ENCODE measurements around the gene DLK1.

DLK1 gene

DNA sequence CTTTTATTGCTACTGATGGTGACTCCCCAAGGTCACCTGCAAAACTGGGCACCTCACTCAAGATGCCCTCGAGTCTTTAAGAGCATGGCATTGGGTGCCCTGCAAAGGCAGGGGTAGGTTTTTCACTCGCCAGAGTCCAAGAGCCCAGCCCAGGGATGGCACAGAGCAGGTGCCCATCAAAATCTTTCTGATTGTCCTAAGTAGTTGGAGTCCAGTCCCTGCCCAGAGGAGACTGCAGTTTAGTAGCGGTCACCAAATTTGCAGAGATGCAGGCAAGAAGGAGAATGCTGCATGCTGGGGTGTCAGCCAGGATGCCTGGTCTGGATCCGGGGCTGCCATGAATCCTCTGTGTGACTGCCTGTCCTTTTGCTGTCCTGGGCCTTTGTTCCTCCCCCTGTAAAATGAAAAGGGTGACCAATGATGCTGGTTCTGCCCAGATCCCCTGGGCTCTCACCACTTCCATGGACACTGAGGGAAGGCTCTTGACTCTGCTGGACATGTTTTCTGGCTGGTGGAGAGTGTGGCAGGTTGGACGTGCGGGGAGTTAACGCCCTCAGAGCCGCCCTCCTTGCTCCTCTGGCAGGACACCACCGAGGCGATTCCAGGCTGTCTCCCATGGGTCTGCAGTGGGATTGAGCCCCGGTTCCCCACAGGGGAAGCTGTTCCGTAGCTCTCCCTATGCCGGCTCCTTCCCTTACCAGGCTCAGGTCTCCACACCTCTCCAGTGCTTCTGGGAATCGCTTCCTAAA, 41.3 kb downstream of the DLK1 start:
- Histone ChIP-seq H3K36me3 (ENCODE audit: insufficient read depth, low read length) (no peaks in the 10 kb centered on the region), H3K4me1 (ENCODE audit: insufficient read depth, low read length) (peaks cover 14% of the 10 kb centered on the region), H3K4me3 (ENCODE audit: low read length) (no peak overlapping the region), H3K9me3 (ENCODE audit: low read length) (no peaks in the 10 kb centered on the region), H3K27me3 (ENCODE audit: insufficient read depth, low read length) (no peaks in the 10 kb centered on the region), H2AFZ (ENCODE audit: low read depth, low read length) (no peak overlapping the region)

DNA sequence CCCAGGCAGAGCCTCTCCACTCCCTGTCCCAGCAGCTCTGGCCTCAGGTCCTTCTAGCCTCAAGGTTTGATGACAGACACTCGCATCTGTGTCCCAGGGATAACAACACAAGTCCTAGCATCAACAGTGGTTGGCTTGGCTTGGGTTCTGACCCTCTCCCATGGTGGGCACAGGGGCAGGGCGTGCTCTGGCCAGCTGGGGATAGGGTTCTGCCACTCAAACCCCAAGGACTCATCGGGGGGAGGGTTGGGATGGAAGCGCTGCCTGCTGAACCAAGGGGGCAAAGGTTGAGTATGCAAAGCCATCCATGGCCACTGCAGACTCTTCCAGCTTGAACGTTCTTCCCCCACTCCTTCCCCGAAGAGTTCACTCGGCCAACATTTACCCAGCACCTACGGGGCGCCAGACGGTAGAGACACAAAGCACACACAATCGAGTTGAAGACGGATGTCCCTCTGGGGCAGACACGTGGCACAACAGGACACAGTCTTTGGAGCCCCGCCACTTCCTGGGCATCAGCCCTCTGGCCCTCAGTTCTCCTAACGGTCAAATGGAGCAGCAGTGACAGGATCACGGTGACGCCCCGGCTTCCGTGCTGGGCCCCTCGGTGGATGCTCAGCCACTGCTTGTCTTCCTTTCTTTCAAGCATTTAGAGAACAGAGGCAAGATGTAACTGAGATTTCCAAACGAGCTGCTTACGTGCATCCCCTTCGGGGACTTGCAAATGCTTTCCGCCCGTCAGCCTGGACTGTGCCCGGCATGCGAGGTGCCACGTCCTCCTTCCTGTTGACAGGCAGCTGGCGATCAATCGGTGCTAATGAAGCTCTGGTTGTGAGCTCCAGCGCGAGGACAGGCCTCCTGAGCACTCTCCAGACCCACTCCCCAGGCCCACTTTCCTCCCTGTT, 42.6 kb downstream of the DLK1 start:
- Histone ChIP-seq H3K4me3 (ENCODE audit: low read length) (no peak overlapping the region), H2AFZ (ENCODE audit: low read depth, low read length) (no peak overlapping the region), H3K4me1 (ENCODE audit: insufficient read depth, low read length) (peaks cover 14% of the 10 kb centered on the region), H3K36me3 (ENCODE audit: insufficient read depth, low read length) (no peaks in the 10 kb centered on the region), H3K9me3 (ENCODE audit: low read length) (no peaks in the 10 kb centered on the region), H3K27me3 (ENCODE audit: insufficient read depth, low read length) (no peaks in the 10 kb centered on the region)

DNA sequence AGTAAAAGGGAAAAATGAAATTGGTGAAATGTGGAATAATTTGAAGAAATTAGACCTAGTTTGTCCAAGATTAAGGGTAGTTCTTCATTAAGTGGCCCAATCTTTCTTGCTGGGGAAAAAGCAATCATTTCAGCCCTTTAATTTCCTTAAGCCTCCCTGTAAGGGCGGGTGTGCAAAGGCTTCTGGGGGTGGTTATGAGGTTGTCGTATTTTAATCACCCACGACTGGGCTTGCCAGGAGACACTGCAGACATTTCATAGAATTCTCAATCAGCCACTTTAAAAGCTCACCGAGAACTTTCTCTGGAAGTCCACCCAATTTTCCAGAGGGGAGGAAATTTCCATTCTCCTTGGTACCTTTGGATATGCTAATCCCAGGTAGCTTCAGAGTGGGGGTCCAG, 43.4 kb downstream of the DLK1 start:
- H3K4me1 ChIP-seq (ENCODE audit: insufficient read depth, low read length), result peaks cover 6% of the 10 kb centered on the region
- H2AFZ ChIP-seq (ENCODE audit: low read depth, low read length), result no peak overlapping the region
- no peaks in the 10 kb centered on the region for H3K27me3 ChIP-seq (ENCODE audit: insufficient read depth, low read length)
- no peak overlapping the region for H3K4me3 ChIP-seq (ENCODE audit: low read length)
- no peaks in the 10 kb centered on the region for H3K9me3 ChIP-seq (ENCODE audit: low read length)
- H3K36me3 ChIP-seq (ENCODE audit: insufficient read depth, low read length), result no peaks in the 10 kb centered on the region

DNA sequence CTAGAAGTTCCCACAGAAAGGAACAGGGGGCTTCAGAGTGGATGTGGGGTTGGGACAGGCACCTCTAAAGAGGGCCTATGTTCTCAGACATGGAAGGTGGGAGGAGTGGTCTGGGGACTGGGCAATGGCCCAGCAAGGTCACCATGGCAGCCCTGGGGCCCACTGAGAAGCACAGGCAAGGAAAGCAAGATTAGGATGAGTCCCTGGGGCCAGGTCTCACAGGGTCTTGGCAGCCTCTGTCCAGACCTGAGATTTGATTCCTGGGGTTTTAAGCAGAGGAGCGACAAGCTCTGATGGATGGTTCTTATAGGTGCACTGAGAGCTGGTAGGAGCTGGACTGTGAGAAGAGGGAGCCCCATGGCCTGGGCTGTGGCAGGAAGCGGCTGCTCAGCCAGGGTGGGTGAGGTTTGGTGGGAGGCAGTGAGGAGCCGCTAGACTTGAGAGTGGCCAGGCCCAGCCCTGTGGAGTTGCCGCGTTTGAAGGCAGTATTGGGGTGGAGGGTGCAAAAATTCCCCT, 44.0 kb downstream of the DLK1 start:
- peaks cover 4% of the 10 kb centered on the region for H3K4me1 ChIP-seq (ENCODE audit: insufficient read depth, low read length)
- no peaks in the 10 kb centered on the region for H3K27me3 ChIP-seq (ENCODE audit: insufficient read depth, low read length)
- no peak overlapping the region for H3K4me3 ChIP-seq (ENCODE audit: low read length)
- H3K9me3 ChIP-seq (ENCODE audit: low read length), result no peaks in the 10 kb centered on the region
- no peak overlapping the region for H2AFZ ChIP-seq (ENCODE audit: low read depth, low read length)
- no peaks in the 10 kb centered on the region for H3K36me3 ChIP-seq (ENCODE audit: insufficient read depth, low read length)

DNA sequence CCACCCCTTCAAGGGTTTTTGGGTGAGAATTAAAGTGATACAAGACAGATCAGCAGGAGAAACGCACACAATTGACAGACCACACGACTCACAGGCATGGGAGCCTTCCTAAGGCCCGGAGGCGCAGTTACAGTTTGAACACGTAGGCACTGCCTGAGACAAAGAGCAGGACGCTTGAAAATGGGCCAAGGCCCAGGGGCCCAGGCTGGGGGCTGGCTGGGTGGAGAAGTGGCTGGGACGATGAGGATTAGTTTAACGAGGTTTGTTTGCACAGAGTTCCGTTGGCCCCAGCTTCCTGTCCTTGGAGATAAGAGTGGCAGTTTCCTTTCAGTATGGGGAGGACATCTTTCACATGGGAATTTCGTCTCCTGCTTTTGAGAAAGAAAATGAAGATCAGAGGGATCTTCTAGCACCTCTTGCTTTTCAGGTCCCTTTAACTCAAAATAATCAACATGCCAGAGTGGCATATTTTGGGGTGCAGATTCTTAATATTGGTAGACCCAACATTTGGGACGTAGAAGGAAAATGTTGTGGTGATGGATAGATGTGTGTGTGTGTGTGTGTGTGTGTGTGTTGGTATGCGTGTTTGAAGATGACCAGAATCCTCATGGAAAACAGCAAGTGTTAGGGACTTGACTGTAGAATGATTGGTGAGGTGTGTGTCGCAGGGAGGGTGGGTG, 44.6 kb downstream of the DLK1 start:
- H3K36me3 ChIP-seq (ENCODE audit: insufficient read depth, low read length), result no peaks in the 10 kb centered on the region
- peaks cover 2% of the 10 kb centered on the region for H3K4me1 ChIP-seq (ENCODE audit: insufficient read depth, low read length)
- H3K27me3 ChIP-seq (ENCODE audit: insufficient read depth, low read length), result no peaks in the 10 kb centered on the region
- H3K9me3 ChIP-seq (ENCODE audit: low read length), result no peaks in the 10 kb centered on the region
- no peak overlapping the region for H2AFZ ChIP-seq (ENCODE audit: low read depth, low read length)
- H3K4me3 ChIP-seq (ENCODE audit: low read length), result no peak overlapping the region

DNA sequence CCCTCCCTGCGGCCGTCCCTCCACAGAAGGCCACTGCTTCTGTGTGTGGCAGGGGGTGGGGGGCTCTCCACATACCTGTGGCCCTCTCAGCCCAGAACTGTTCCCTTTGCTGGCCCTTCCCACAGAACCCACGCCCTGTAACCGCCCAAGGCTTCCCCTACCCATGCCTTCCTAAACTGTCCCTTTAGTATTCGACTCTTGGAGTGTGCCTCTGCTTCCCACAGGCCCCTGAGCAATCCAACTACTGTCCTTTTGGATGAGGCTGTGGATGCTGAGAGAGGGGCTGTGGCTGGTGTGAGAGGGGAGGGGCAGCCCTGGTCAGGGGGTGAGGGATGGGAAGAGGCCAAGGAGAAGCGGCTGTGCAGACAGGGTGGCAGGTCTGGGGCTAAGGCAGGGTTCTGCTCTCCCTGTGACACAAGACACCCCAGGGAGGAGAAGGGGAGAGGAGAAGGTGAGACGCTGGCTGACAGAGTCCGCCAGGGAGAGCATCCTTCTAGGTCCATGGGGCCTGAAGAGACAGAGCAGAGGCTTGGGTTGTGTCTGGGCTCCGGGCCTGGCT, 46.0 kb downstream of the DLK1 start:
- no peaks in the 10 kb centered on the region for H3K27me3 ChIP-seq (ENCODE audit: insufficient read depth, low read length)
- H3K4me1 ChIP-seq (ENCODE audit: insufficient read depth, low read length), result peaks cover 2% of the 10 kb centered on the region
- no peak overlapping the region for H3K4me3 ChIP-seq (ENCODE audit: low read length)
- no peak overlapping the region for H2AFZ ChIP-seq (ENCODE audit: low read depth, low read length)
- no peaks in the 10 kb centered on the region for H3K9me3 ChIP-seq (ENCODE audit: low read length)
- H3K36me3 ChIP-seq (ENCODE audit: insufficient read depth, low read length), result no peaks in the 10 kb centered on the region

DNA sequence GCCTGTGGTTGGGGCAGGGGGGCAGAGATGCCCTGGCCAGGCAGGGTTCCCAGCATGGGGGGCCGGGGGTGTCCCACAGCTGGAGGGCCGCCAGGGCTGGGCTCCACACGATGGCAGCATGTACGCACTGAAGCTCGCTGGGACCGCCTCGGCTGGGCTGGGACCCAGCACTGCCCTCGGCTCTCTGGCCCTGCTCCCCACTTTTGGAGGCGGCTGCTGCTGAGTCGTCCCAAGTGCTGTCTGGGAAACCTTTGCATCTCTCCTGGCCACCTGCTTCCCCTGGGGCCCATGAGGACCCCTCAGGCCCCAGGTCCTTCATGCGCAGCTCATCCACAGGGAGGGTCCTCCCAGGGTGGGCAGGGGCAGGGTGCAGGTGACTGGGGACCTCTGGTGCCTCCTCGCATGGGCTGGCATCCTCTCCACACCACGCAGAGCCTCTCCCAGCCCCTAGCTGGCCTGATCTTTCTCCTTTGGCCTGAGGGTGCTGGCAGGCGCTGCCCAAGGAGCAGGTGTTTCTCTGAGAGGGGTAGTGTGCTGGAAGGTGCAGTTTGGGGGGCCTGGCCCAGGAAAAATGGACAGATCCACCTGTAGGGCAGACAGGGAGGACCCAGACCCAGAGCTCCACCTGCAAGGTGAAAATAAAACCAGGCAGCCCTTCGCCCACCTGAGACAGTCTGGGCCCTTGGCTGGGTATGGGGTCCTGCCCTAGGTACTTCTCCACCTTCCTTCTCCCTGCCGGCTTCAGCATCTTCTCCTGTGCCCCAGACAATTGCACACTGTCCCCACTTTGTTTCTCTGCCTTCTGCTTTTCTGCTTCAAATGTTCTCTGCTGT, 46.9 kb downstream of the DLK1 start:
- H3K4me3 ChIP-seq (ENCODE audit: low read length), result no peak overlapping the region
- no peaks in the 10 kb centered on the region for H3K36me3 ChIP-seq (ENCODE audit: insufficient read depth, low read length)
- H2AFZ ChIP-seq (ENCODE audit: low read depth, low read length), result no peak overlapping the region
- H3K27me3 ChIP-seq (ENCODE audit: insufficient read depth, low read length), result no peaks in the 10 kb centered on the region
- peaks cover 2% of the 10 kb centered on the region for H3K4me1 ChIP-seq (ENCODE audit: insufficient read depth, low read length)
- no peaks in the 10 kb centered on the region for H3K9me3 ChIP-seq (ENCODE audit: low read length)

DNA sequence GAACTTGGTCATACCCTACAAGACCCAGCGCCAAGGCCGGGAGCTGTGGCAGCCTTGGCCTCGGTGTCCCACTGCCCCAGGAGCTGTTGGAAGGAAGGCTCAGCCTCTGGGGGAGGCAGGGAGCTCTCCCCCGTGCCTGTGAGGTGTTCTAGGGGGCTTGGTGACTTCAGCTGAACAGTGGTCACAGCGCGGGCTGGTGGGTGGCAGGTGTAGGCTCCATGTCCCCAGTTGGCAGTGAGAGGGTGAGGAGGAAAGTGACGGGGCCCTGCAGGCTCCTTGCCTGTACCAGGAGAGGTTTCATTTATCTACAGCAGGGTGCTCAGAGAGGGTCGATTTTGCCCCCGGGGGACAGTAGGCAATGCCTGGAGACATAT, 47.5 kb downstream of the DLK1 start:
- Histone ChIP-seq H3K27me3 (ENCODE audit: insufficient read depth, low read length) (no peaks in the 10 kb centered on the region), H3K4me3 (ENCODE audit: low read length) (no peak overlapping the region), H3K36me3 (ENCODE audit: insufficient read depth, low read length) (no peaks in the 10 kb centered on the region), H3K9me3 (ENCODE audit: low read length) (no peaks in the 10 kb centered on the region), H2AFZ (ENCODE audit: low read depth, low read length) (no peak overlapping the region), H3K4me1 (ENCODE audit: insufficient read depth, low read length) (peaks cover 2% of the 10 kb centered on the region)

DNA sequence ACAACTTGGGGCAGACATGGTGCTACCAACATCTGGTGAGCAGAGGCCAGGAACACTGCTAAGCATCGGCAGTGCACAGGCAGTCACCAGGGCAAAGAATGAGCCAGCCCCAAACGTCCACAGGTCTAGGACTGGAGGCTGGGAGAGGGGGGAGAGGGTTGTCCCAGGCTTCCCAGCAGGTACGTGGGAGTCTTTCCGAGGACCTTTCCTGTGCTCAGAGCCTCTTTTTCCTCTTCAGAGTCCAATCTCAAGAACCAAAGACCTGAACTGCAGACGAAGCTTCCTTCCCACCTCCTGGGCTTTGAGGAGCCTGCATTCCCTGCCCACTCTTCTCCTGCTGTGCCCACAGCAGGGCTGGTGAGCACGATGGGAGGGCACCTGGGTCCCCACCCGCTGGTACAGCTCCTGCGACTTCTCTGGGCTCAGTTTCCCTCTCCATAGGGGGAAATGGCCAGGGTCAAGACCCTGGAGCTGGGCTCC, 48.7 kb downstream of the DLK1 start:
- no peak overlapping the region for H3K4me3 ChIP-seq (ENCODE audit: low read length)
- no peaks in the 10 kb centered on the region for H3K27me3 ChIP-seq (ENCODE audit: insufficient read depth, low read length)
- H3K9me3 ChIP-seq (ENCODE audit: low read length), result no peaks in the 10 kb centered on the region
- H3K36me3 ChIP-seq (ENCODE audit: insufficient read depth, low read length), result no peaks in the 10 kb centered on the region
- peaks cover 2% of the 10 kb centered on the region for H3K4me1 ChIP-seq (ENCODE audit: insufficient read depth, low read length)
- H2AFZ ChIP-seq (ENCODE audit: low read depth, low read length), result no peak overlapping the region

DNA sequence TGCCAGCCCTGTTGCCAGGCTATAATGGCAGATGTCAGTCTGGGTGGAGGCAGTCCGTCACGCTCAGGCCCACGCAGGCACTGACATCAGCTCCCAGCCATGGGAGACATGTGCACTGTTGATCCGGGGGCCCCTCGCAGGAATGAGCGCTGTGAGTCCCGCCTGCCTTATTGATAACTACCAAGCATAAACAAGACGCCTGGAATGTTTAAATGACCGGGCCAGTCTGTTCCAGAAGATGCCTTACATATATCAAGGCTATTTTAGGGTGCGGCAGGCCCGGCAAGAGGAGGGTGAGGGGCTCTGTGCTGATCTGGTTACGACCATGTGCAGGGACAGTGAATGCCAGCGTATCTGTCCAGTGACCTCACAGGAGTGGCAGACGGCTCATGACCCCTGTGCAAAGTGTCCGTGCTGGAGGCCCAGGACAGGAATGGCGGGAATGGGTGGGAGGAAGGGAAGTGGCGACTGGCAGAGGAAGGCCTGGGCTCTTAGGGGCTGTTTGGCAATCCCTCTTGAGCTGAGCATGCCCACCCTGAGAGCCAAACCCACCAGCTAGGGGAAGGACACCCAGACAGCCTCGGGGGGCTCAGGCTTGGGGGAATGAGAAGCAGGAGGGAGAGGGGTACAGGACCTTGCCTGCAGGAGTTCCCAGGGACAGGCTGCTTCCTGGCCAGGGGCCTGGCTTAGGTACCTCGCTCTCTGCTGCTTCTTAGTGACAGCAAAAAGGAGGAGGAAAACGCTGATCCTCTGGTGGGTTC, 49.3 kb downstream of the DLK1 start:
- no peaks in the 10 kb centered on the region for H3K36me3 ChIP-seq (ENCODE audit: insufficient read depth, low read length)
- H3K27me3 ChIP-seq (ENCODE audit: insufficient read depth, low read length), result no peaks in the 10 kb centered on the region
- no peak overlapping the region for H2AFZ ChIP-seq (ENCODE audit: low read depth, low read length)
- peaks cover 2% of the 10 kb centered on the region for H3K4me1 ChIP-seq (ENCODE audit: insufficient read depth, low read length)
- H3K4me3 ChIP-seq (ENCODE audit: low read length), result no peak overlapping the region
- H3K9me3 ChIP-seq (ENCODE audit: low read length), result no peaks in the 10 kb centered on the region

DNA sequence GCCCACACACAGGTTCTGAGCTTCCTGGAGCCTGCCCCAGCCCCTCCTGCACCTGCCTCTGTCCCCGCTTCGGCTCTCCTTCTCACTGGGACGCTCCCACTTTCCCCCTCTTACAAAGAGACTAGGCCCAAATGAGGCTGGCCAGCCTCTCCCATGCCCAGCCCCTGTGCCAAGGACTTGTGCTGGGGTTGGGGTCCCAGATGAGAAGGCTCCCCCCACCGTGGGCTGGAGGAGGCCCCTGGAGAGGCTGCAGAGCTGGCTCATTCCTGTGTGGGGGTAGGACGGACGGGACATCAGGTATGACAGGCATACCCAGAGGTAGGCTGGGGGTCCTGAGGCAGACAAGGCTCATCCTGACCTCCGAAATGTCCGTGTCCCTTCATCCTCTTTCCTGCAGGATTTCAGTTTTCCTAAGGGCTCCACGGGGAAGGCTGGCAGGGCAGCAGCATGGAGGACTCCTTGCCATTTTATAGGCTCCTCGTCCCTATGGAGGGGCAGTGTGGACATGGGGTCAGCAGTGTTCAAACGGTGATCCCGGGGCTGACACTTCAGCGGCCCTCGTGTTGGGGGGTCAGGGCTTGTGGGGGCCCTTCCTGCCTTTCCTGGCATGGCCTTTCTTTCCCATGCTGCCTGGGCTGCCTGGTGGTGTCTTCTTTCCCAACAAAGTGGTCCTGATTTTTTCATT, 50.1 kb downstream of the DLK1 start:
- Histone ChIP-seq H3K36me3 (ENCODE audit: insufficient read depth, low read length) (no peaks in the 10 kb centered on the region), H3K4me3 (ENCODE audit: low read length) (no peak overlapping the region), H3K4me1 (ENCODE audit: insufficient read depth, low read length) (peaks cover 2% of the 10 kb centered on the region), H3K9me3 (ENCODE audit: low read length) (no peaks in the 10 kb centered on the region), H3K27me3 (ENCODE audit: insufficient read depth, low read length) (no peaks in the 10 kb centered on the region), H2AFZ (ENCODE audit: low read depth, low read length) (no peak overlapping the region)
